ENCODE measurements around the gene C4BPA. TPM values are rescaled to one million over a fixed set of nuclear protein-coding genes. Genes with fewer than 3 reads are reported as not detected.

Gene C4BPA
- total RNA-seq, 4 donors from 2014 or later: not detected

- Histone ChIP-seq H3K4me1 (no peaks in the 10 kb centered on the region), H3K9me3 (no peaks in the 10 kb centered on the region), H3K27ac (no peak overlapping the region), H3K27me3 (no peaks in the 10 kb centered on the region), H3K36me3 (no peaks in the 10 kb centered on the region), H3K4me3 (replicated peaks in 1 of 3) (no peak overlapping the region)
- TF ChIP-seq POLR2A (IDR thresholded peaks at IDR 0.05): no peak
- no peak for DNase-seq
- intact Hi-C loops (cut with DNase I): no loop called here
Observed at GRCh38 chr1:207128336-207128921, 24.4 kb downstream of the C4BPA start.

GRCh38 chr1:207129053-207129452 lies 25.0 kb downstream of the C4BPA start:
- H3K27ac ChIP-seq: no peak overlapping the region
- no peak for DNase-seq
- no peak overlapping the region for H3K4me3 ChIP-seq (replicated peaks in 1 of 3)
- TF ChIP-seq POLR2A (IDR thresholded peaks at IDR 0.05) (no peak), CTCF (IDR thresholded peaks at IDR 0.05) (no peak)
- no peaks in the 10 kb centered on the region for H3K9me3 ChIP-seq
- H3K36me3 ChIP-seq: no peaks in the 10 kb centered on the region
- H3K27me3 ChIP-seq: no peaks in the 10 kb centered on the region
- no peaks in the 10 kb centered on the region for H3K4me1 ChIP-seq
- intact Hi-C loops (cut with DNase I): no loop called here

- no peaks in the 10 kb centered on the region for H3K36me3 ChIP-seq
- 57 to 76% methylated on average over 1 of the region's 1 CpG for WGBS, 2 donors
- no peak for TF ChIP-seq POLR2A (IDR thresholded peaks at IDR 0.05)
- TF ChIP-seq CTCF (IDR thresholded peaks at IDR 0.05): no peak
- H3K9me3 ChIP-seq: no peaks in the 10 kb centered on the region
- H3K4me1 ChIP-seq: no peaks in the 10 kb centered on the region
- no peak overlapping the region for H3K4me3 ChIP-seq (replicated peaks in 1 of 3)
- H3K27me3 ChIP-seq: no peaks in the 10 kb centered on the region
- no peak for DNase-seq
- H3K27ac ChIP-seq: no peak overlapping the region
- intact Hi-C loops (cut with DNase I): no loop called here
Observed at GRCh38 chr1:207130252-207131036, 26.4 kb downstream of the C4BPA start.

- no peaks in the 10 kb centered on the region for H3K36me3 ChIP-seq
- intact Hi-C loops (cut with DNase I): no loop called here
- H3K27me3 ChIP-seq: no peaks in the 10 kb centered on the region
- 81 to 89% methylated on average over 4 of the region's 4 CpGs for WGBS, 2 donors
- no peaks in the 10 kb centered on the region for H3K9me3 ChIP-seq
- DNase-seq: no peak
- TF ChIP-seq POLR2A (IDR thresholded peaks at IDR 0.05) (no peak), CTCF (IDR thresholded peaks at IDR 0.05) (no peak)
- no peaks in the 10 kb centered on the region for H3K4me1 ChIP-seq
- no peak overlapping the region for H3K4me3 ChIP-seq (replicated peaks in 1 of 3)
- no peak overlapping the region for H3K27ac ChIP-seq
Observed at GRCh38 chr1:207131163-207131562, 27.1 kb downstream of the C4BPA start.

- H3K9me3 ChIP-seq: no peaks in the 10 kb centered on the region
- 78 to 92% methylated on average over 1 of the region's 1 CpG for WGBS, 2 donors
Observed at GRCh38 chr1:207134581-207134980, 30.5 kb downstream of the C4BPA start.

More at GRCh38 chr1:207134581-207134980, 30.5 kb downstream of the C4BPA start:
- intact Hi-C loops (cut with DNase I): no loop called here
- Histone ChIP-seq H3K27me3 (no peaks in the 10 kb centered on the region), H3K4me3 (replicated peaks in 1 of 3) (no peak overlapping the region), H3K27ac (no peak overlapping the region), H3K4me1 (no peaks in the 10 kb centered on the region), H3K36me3 (no peaks in the 10 kb centered on the region)
- DNase-seq: no peak
- no peak for TF ChIP-seq POLR2A (IDR thresholded peaks at IDR 0.05)
- TF ChIP-seq CTCF (IDR thresholded peaks at IDR 0.05): no peak

Measured in thyroid gland (tissue), 4 donors.